ENCODE measurements around the gene UTP11. TPM values are rescaled to one million over a fixed set of nuclear protein-coding genes. Genes with fewer than 3 reads are reported as not detected.

UTP11 gene
- total RNA-seq = 26.4 and 31.8 TPM in 2 replicates

DNA sequence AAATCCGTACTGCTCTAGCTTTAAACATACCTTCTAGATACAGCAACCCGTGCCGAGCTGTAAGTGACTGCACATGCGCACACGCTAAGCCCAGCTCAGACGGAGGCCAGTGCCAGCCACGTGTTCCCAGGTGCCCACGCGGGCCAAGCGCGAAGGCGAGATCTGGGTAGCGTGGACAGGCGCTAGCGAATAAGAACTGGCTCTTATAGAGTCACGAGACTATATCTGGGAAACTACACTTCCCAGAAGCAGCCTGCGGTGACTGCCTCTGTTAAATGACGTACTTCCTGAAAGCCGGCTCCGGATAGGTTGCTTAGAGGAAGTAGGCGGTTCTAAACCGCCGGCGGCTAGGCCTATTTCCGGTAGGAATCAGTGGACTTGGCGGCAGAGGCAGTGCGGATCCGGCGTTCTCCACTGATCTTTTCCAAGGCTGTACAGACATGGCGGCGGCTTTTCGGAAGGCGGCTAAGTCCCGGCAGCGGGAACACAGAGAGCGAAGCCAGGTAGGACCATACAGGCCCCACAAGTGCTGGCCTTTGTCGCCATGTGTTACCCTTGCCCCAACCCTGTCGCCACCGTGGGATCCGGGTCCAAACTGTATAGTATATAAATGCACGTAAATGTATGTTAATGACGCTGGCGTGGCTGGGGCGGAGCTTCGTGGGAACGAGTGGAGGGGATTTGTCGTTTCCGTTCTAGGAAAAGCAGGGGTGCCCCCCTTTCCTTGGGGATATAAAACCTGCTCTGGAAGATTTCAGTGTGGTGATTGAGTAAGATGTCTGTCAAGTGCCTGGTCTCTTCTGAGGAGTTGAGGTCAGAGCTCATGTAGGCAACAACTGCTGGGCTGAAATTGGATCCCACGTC lies at the start of gene UTP11:
Gene UTP11 (plus strand): TSS at position 372 of the 864 bp plus-strand sequence. CDS start 69 bp downstream, at position 441.

GRCh38 chr1:38005195-38006007 lies 7.1 kb upstream of the UTP11 start, which contains the start of gene FHL3:
FHL3 (minus strand) TSS chr1:38005514; CDS start chr1:37999412, 6,102 bp downstream.

DNA sequence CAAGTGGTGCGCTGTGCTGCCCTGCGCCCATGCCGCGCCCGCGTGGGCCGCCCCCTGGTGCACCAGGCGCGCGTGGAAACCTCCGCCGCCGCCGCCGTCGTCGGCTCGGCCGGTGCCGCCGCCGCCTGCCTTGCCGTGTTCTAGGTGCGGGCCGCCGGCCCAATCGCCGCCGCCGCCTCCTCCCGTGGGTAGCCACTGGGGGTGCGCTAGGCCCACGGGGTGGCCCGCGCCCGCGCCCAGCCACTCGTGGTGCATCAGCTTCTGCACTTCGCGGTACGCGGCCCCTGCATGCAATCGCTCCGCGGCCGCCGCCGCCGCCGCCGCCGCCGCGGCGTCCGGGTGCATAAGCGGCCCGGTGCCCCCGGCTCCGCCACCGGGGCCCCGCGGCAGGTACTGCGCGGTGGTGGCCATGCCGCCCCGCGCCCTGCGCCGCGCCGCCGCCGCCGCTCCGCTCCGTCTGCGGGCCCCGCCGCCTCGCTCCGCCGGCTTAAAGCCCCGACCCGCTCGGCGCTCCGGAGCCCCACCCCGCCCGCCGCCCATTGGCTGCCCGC lies 33.9 kb downstream of the UTP11 start, which contains the start of gene POU3F1:
Gene POU3F1 (minus strand): TSS at position 461 of the 551 bp plus-strand sequence. CDS start 50 bp downstream, at position 411.

Other genes with a start within 250 kb of the UTP11 start
- gene EPHA10, start 247.6 kb upstream of the UTP11 start, total RNA-seq = 0.24 TPM in 1 of 2 replicates, not detected in the other
- gene MANEAL, start 218.9 kb upstream of the UTP11 start, total RNA-seq = 0.64 and 2.2 TPM in 2 replicates
- 42.8 and 54.9 TPM in 2 replicates for gene C1orf122, start 204.9 kb upstream of the UTP11 start, total RNA-seq
- gene YRDC, start 204.5 kb upstream of the UTP11 start, total RNA-seq = 42.7 and 49.7 TPM in 2 replicates
- 1.9 and 3.6 TPM in 2 replicates for gene MTF1, start 153.1 kb upstream of the UTP11 start, total RNA-seq
- 7.0 and 11.3 TPM in 2 replicates for gene INPP5B, start 65.7 kb upstream of the UTP11 start, total RNA-seq
- gene SF3A3, start 22.7 kb upstream of the UTP11 start, total RNA-seq = 60.2 and 97.0 TPM in 2 replicates
- 6.8 and 9.2 TPM in 2 replicates for gene FHL3, start 7.2 kb upstream of the UTP11 start, total RNA-seq
- under 0.01 and 0.48 TPM in 2 replicates for gene POU3F1, start 34.1 kb downstream of the UTP11 start, total RNA-seq